GM12878 (cell line): Measurements from ENCODE around the gene RSPH9. TPM values are rescaled to one million over a fixed set of nuclear protein-coding genes. Genes with fewer than 3 reads are reported as not detected.

Source experiments
- ATAC-seq: fragments of 200-7000 bp; cut with Tn5 transposase; 3 replicates; pipeline ENCODE4 v1.9.1; 2020; ENCODE audit warnings: mild to moderate bottlenecking, moderate library complexity
- BruUV-seq: library from RNA; stranded (reverse); fragments of 400-500 nt; replicated peaks from 2 replicates; lab custom pipeline; 2021; lab: Mats Ljungman, UMichigan
- CTCF ChIA-PET: fragments of 300-600 bp; sonication (Branson Sonifier 250); formaldehyde crosslinking; extraction: SDS; loops from one replicate; lab custom pipeline; 2021; ENCODE audit warnings: inconsistent platforms; lab: Yijun Ruan, JAX
- POLR2A ChIA-PET: fragments of 350-600 bp; formaldehyde crosslinking; extraction: SDS; loops from one replicate; lab custom pipeline; 2021; ENCODE audit warnings: inconsistent platforms; lab: Charles Lee
- RAD21 ChIA-PET: fragments of 300-600 bp; sonication (Branson Sonifier 250); formaldehyde crosslinking; loops from one replicate; lab custom pipeline; 2023; ENCODE audit warnings: antibody characterized with exemption; ENCODE audit not compliant: unreplicated experiment; lab: Charles Lee
- SMC1A ChIA-PET: fragments of 300-600 bp; sonication (Branson Sonifier 250); formaldehyde crosslinking; loops from one replicate; lab custom pipeline; 2023; ENCODE audit not compliant: unreplicated experiment, uncharacterized antibody; lab: Charles Lee
- DNase-seq: peaks from one replicate; pipeline ENCODE4 v3.0.0-alpha.2; 2011; ENCODE audit warnings: low read depth, low spot score
- FAIRE-seq: peaks from 3 replicates; lab custom pipeline; 2011; peaks lifted over from hg19 to GRCh38; lab: Jason Lieb, UNC
- H2AFZ ChIP-seq: 2 replicates; pipeline ENCODE4 v1.6.0; 2011; ENCODE audit warnings: low read depth, low read length, control low read depth; ENCODE audit not compliant: control insufficient read depth
- H3K27ac ChIP-seq: 2 replicates; pipeline ENCODE4 v1.5.1; 2011; ENCODE audit warnings: control low read depth; ENCODE audit not compliant: control insufficient read depth, insufficient read depth
- H3K27me3 ChIP-seq, 2 experiments: replicated peaks in 1 of 2; 2 replicates each; pipeline versions ENCODE4 v1.6.0 to v1.6.1; 2011; ENCODE audit warnings: low read length in 1 of 2; ENCODE audit not compliant: control insufficient read depth in 2 of 2, insufficient read depth in 2 of 2
- H3K36me3 ChIP-seq, 2 experiments: 2 replicates each; pipeline ENCODE4 v1.5.1; 2011; ENCODE audit warnings: low read length in 1 of 2; ENCODE audit not compliant: control insufficient read depth in 2 of 2, insufficient read depth in 2 of 2
- H3K4me1 ChIP-seq: 2 replicates; pipeline ENCODE4 v1.6.1; 2011; ENCODE audit warnings: mild to moderate bottlenecking, low read length, moderate library complexity, mixed read lengths; ENCODE audit not compliant: control insufficient read depth, insufficient read depth
- H3K4me2 ChIP-seq: 2 replicates; pipeline ENCODE4 v1.6.0; 2011; ENCODE audit warnings: control low read depth; ENCODE audit not compliant: control insufficient read depth, insufficient read depth
- H3K4me3 ChIP-seq: fragments of 200-600 bp; sonication (generic); 2 replicates; pipeline ENCODE4 v1.5.1; 2016
- H3K79me2 ChIP-seq: 2 replicates; pipeline ENCODE4 v1.6.0; 2011; ENCODE audit warnings: low read length; ENCODE audit not compliant: control insufficient read depth, insufficient read depth
- H3K9ac ChIP-seq: 2 replicates; pipeline ENCODE4 v1.8.0; 2011; ENCODE audit warnings: low read length, control low read depth, mixed read lengths; ENCODE audit not compliant: control insufficient read depth, insufficient read depth
- H3K9me3 ChIP-seq: replicated peaks from 3 replicates; pipeline ENCODE4 v1.5.1; 2011; ENCODE audit warnings: mild to moderate bottlenecking, low read length; ENCODE audit not compliant: control insufficient read depth, insufficient read depth
- H4K20me1 ChIP-seq: 2 replicates; pipeline ENCODE4 v1.6.0; 2011; ENCODE audit not compliant: control insufficient read depth, insufficient read depth
- FOS ChIP-seq: IDR thresholded peaks from 3 replicates; pipeline ENCODE4 v1.6.1; 2011; ENCODE audit warnings: borderline replicate concordance; ENCODE audit not compliant: insufficient read length; ENCODE audit errors: extremely low read depth
- GABPA ChIP-seq: IDR thresholded peaks from 2 replicates; pipeline ENCODE4 v1.6.1; 2014; ENCODE audit warnings: antibody characterized with exemption, low read depth, mild to moderate bottlenecking, inconsistent platforms
- KDM1A ChIP-seq: fragments of 200-600 bp; sonication (generic); IDR thresholded peaks from 2 replicates; pipeline ENCODE4 v1.6.1; 2016; ENCODE audit warnings: borderline replicate concordance
- MAX ChIP-seq: IDR thresholded peaks from 2 replicates; pipeline ENCODE4 v1.6.1; 2012; ENCODE audit warnings: low read depth, low read length, improper control_type of control experiment
- NFYA ChIP-seq: IDR thresholded peaks from 2 replicates; pipeline ENCODE4 v1.6.1; 2011; ENCODE audit warnings: low read depth, mild to moderate bottlenecking, low read length, improper control_type of control experiment, borderline replicate concordance
- NR2C1 ChIP-seq: fragments of 450-650 bp; IDR thresholded peaks from 2 replicates; pipeline ENCODE4 v1.6.1; 2017; ENCODE audit warnings: antibody characterized with exemption, mild to moderate bottlenecking, moderate library complexity
- RBBP5 ChIP-seq: fragments of 200-600 bp; sonication (generic); conservative IDR thresholded peaks from 2 replicates; pipeline ENCODE4 v1.6.1; 2016
- RCOR1 ChIP-seq: conservative IDR thresholded peaks from 2 replicates; pipeline ENCODE4 v1.6.1; 2012; ENCODE audit warnings: low read depth, low read length, improper control_type of control experiment
- SIN3A ChIP-seq: IDR thresholded peaks from 2 replicates; pipeline ENCODE4 v1.6.1; 2012; ENCODE audit warnings: low read depth, low read length, improper control_type of control experiment
- SMC3 ChIP-seq: IDR thresholded peaks from 2 replicates; pipeline ENCODE4 v1.6.1; 2011; ENCODE audit warnings: low read length, improper control_type of control experiment, borderline replicate concordance
- STAT1 ChIP-seq: fragments of 450-650 bp; conservative IDR thresholded peaks from 2 replicates; pipeline ENCODE4 v1.6.1; 2014; ENCODE audit warnings: antibody characterized with exemption, mild to moderate bottlenecking
- WGBS: methylation state at CpG from one replicate; pipeline ENCODE4 v1.1.6; 2016; ENCODE audit warnings: low lambda C conversion rate; ENCODE audit not compliant: insufficient replicate concordance, insufficient coverage; ENCODE audit errors: missing lambda C conversion rate; 5-methylcytosine and 5-hydroxymethylcytosine counted together
- in situ Hi-C: fragments of 300-500 bp; cut with MboI; formaldehyde crosslinking; loops from 9 replicates; pipeline ENCODE4 v1.14.3; 2018; ENCODE audit warnings: mixed read lengths
- intact Hi-C: fragments of 100-400 bp; cut with micrococcal nuclease; formaldehyde crosslinking; loops from one replicate; pipeline ENCODE4 v1.14.2; 2022; ENCODE audit not compliant: unreplicated experiment
- polyA plus RNA-seq, 11 experiments: library from polyadenylated mRNA; depleted of rRNA in 4 of 11; unstranded in 6 of 11; stranded (reverse) in 5 of 11; fragments of >200 nt; fragmentation: Nextera tagmentation in 4 of 11; fragmentation: Illumina TruSeq in 1 of 11; extraction: Ambion mirVana in 4 of 11; extraction: Trizol in 1 of 11; gene quantifications; 1 replicate in 1 of 11; 2 replicates in 10 of 11; pipeline versions ENCODE4 v1.2.1 to v1.2.3, GENCODE V29; 2011 to 2016; ENCODE audit warnings: inconsistent platforms in 2 of 11, missing spikeins in 2 of 11, low read depth in 1 of 11
- total RNA-seq, 4 experiments: library from RNA; depleted of rRNA in 3 of 4; stranded (reverse); fragments of >200 nt in 3 of 4; fragmentation: Illumina TruSeq in 1 of 4; extraction: Trizol in 1 of 4; gene quantifications; 2 replicates each; pipeline versions ENCODE4 v1.2.1 to v1.2.3, GENCODE V29; 2013 to 2021
- TF ChIP-seq, protein P1 (sequence below): fragments of 450-650 bp; IDR thresholded peaks from 2 replicates; pipeline ENCODE4 v1.6.1; 2017; ENCODE audit warnings: antibody characterized with exemption, mild to moderate bottlenecking, moderate library complexity
- TF ChIP-seq, protein P2 (sequence below): fragments of 450-650 bp; IDR thresholded peaks from 2 replicates; pipeline ENCODE4 v1.6.1; 2018; ENCODE audit warnings: mild to moderate bottlenecking, low read depth, moderate library complexity; ENCODE audit not compliant: partially characterized antibody
- TF ChIP-seq, protein P3 (sequence below): IDR thresholded peaks from 2 replicates; pipeline ENCODE4 v1.6.1; 2011; ENCODE audit warnings: borderline replicate concordance, low read depth, mild to moderate bottlenecking, moderate library complexity, mixed read lengths, low read length; ENCODE audit not compliant: insufficient read depth; ENCODE audit errors: extremely low read length

RSPH9 gene
- total and polyA plus RNA-seq, 10 of the 15 experiments (the other 5 are each of a cell fraction or from before 2014, with no cell fraction given) = 0.26 to 0.63 (median 0.36) TPM; not detected in 6

DNA sequence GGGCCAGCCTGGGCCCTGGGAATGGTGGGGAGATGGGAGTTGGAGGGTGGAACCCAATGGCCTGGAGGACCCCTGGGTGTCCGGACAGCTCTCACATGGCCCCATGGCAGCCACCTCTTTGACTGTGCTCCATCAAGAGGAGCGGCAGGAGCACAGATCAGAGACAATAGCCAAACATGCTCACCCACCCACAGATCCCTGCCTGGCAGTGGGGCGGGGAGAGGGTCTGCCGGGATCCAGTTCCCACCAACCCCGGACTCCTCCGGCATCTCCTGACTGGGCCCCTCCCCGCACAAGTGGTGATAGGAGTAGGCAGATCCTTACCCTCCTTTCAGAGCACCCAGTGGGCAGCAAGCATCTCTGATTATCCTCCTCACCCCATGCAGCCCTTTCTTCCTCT lies 74.7 kb downstream of the RSPH9 start:
- no TSS peak for BruUV-seq
- CTCF ChIA-PET = interaction anchor here (1.2 to 3.2 kb wide), 4 partner anchors 16 to 55 kb away, joined by 4 to 37 read pairs (median 10); no protein-coding TSS in a partner anchor

More for the DNA sequence above, 74.7 kb downstream of the RSPH9 start:
- POLR2A ChIA-PET = interaction anchor here (0.6 kb wide), 2 partner anchors 9 to 26 kb away, joined by 3 read pairs; no protein-coding TSS in a partner anchor
- H4K20me1 ChIP-seq = no peaks in the 10 kb centered on the region
- SMC1A ChIA-PET = interaction anchor here (0.9 to 1.4 kb wide), 4 partner anchors 39 to 360 kb away, joined by 3 to 5 read pairs (median 4); no protein-coding TSS in a partner anchor
- no peaks in the 10 kb centered on the region for H3K36me3 ChIP-seq
- intact Hi-C loops (no loop called here), in situ Hi-C loops (no loop called here)
- TF ChIP-seq FOS = no peak
- TF ChIP-seq STAT1 = no peak
- TF ChIP-seq, protein P1, sequence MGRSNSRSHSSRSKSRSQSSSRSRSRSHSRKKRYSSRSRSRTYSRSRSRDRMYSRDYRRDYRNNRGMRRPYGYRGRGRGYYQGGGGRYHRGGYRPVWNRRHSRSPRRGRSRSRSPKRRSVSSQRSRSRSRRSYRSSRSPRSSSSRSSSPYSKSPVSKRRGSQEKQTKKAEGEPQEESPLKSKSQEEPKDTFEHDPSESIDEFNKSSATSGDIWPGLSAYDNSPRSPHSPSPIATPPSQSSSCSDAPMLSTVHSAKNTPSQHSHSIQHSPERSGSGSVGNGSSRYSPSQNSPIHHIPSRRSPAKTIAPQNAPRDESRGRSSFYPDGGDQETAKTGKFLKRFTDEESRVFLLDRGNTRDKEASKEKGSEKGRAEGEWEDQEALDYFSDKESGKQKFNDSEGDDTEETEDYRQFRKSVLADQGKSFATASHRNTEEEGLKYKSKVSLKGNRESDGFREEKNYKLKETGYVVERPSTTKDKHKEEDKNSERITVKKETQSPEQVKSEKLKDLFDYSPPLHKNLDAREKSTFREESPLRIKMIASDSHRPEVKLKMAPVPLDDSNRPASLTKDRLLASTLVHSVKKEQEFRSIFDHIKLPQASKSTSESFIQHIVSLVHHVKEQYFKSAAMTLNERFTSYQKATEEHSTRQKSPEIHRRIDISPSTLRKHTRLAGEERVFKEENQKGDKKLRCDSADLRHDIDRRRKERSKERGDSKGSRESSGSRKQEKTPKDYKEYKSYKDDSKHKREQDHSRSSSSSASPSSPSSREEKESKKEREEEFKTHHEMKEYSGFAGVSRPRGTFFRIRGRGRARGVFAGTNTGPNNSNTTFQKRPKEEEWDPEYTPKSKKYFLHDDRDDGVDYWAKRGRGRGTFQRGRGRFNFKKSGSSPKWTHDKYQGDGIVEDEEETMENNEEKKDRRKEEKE = no peak
- TF ChIP-seq SIN3A = no peak
- TF ChIP-seq GABPA = no peak
- no peak for TF ChIP-seq NR2C1
- TF ChIP-seq, protein P2, sequence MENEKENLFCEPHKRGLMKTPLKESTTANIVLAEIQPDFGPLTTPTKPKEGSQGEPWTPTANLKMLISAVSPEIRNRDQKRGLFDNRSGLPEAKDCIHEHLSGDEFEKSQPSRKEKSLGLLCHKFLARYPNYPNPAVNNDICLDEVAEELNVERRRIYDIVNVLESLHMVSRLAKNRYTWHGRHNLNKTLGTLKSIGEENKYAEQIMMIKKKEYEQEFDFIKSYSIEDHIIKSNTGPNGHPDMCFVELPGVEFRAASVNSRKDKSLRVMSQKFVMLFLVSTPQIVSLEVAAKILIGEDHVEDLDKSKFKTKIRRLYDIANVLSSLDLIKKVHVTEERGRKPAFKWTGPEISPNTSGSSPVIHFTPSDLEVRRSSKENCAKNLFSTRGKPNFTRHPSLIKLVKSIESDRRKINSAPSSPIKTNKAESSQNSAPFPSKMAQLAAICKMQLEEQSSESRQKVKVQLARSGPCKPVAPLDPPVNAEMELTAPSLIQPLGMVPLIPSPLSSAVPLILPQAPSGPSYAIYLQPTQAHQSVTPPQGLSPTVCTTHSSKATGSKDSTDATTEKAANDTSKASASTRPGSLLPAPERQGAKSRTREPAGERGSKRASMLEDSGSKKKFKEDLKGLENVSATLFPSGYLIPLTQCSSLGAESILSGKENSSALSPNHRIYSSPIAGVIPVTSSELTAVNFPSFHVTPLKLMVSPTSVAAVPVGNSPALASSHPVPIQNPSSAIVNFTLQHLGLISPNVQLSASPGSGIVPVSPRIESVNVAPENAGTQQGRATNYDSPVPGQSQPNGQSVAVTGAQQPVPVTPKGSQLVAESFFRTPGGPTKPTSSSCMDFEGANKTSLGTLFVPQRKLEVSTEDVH = no peak
- no peak for TF ChIP-seq MAX
- no peak for TF ChIP-seq RCOR1
- TF ChIP-seq KDM1A = no peak
- no peak for TF ChIP-seq RBBP5
- TF ChIP-seq, protein P3, sequence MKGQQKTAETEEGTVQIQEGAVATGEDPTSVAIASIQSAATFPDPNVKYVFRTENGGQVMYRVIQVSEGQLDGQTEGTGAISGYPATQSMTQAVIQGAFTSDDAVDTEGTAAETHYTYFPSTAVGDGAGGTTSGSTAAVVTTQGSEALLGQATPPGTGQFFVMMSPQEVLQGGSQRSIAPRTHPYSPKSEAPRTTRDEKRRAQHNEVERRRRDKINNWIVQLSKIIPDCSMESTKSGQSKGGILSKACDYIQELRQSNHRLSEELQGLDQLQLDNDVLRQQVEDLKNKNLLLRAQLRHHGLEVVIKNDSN = no peak
- no peak for TF ChIP-seq NFYA
- TF ChIP-seq SMC3 = no peak
- 93% methylated on average over 7 of the region's 7 CpGs for WGBS
- H3K4me1 ChIP-seq = peaks cover 26% of the 10 kb centered on the region
- no peak overlapping the region for H3K4me3 ChIP-seq
- H3K79me2 ChIP-seq = no peaks in the 10 kb centered on the region; the same call in 1 of the 2 replicates
- H3K4me2 ChIP-seq = no peak overlapping the region
- no peak for DNase-seq
- H3K9me3 ChIP-seq = no peaks in the 10 kb centered on the region
- no peak for ATAC-seq
- FAIRE-seq = no peak
- no peaks in the 10 kb centered on the region for H3K27me3 ChIP-seq
- no peak overlapping the region for H3K27ac ChIP-seq
- no peak overlapping the region for H2AFZ ChIP-seq
- RAD21 ChIA-PET = interaction anchor here (0.8 kb wide), 1 partner anchor 360 kb away, joined by 4 read pairs; no protein-coding TSS in a partner anchor
- no peak overlapping the region for H3K9ac ChIP-seq
